HG03039 (cell line): ENCODE data around the gene CGA.
"Not testable (repeated sequence)": the region's sequence is repeated elsewhere in the genome, so short reads cannot be mapped to it uniquely, and the experiment has no call there.

ENCODE experiments used
- ATAC-seq: cut with Tn5 transposase; IDR thresholded peaks from one replicate; pipeline ENCODE4 v1.9.1; 2021; ENCODE audit warnings: mild to moderate bottlenecking, moderate library complexity; ENCODE audit not compliant: unreplicated experiment

CGA gene

DNA sequence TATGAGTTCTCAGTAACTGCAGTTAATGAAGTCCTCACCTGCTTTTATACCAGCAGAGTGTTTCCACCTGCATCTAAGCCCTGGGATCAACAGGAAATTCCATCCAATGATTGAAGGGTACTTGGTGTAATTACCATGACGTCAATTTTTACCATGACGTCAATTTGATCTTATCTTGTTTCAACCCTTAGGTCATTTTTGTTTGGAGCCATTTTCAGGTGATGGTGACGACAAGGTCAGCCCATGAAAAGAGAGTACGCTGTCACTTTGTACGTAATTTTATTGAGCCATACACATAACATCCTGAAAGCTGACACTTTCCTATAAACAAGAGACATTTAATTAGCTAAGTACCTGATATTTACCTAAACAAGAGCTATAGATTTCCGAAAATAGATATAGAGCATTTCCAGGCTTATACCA, at the start of gene CGA:
Gene CGA, minus strand, starts transcription at position 20 of the 423 bp plus-strand sequence. CDS start 6,906 bp downstream, outside the sequence.
- no peak for ATAC-seq

DNA sequence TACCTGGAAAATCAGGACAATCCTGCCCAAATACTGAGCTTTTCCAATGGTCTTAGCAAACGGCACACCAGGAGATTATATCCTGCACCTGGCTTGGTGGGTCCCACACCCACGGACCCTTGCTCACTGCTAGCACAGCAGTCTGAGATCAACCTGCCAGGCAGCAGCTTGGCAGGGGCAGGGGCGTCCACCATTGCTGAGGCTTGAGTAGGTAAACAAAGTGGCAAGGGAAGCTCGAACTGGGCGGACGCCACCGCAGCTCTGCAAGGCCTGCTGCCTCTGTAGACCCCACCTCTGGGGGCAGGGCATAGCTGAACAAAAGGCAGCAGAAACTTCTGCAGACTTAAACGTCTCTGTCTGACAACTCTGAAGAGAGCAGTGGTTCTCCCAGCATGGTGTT, 45.0 kb upstream of the CGA start:
- not testable (repeated sequence) for ATAC-seq

DNA sequence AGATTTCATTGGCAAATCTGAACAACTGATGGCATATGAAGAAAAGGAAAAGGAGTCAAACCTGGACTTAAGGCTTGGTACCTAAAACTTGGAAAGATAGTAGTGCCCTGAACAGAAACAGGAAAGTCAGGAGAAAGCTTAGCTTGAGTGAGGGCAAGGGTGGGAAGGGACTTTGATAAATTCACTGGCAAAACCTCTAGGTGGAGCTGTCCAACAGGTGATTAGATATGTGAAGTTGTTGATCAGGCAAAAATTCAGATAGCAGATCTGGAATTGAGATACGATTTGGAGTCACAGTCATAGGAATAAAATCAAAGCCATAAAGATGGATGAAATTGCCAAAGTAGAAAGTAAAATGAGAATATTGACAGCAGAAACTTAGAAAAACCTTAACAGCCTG, 44.3 kb upstream of the CGA start:
- peak; percentile 64 for ATAC-seq

DNA sequence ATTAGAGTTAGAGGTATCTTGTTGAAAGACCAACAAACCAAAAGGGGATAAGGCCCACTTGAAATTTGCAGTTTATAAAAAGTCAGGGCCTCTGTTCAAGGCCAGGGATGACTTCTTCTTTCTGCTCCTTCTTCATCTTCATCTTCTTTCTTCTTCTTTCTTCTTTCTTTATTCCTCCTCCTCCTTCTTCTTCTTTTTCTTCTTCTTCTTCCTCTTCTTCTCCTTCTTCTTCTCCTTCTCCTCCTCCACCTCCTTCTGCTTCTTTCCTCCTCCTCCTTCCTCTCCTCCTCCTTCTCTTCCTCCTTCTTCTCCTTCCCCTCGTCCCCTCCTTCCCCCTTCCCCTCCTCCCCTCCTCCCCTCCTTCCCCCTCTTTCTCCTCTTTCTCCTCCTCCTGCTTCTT, 42.1 kb upstream of the CGA start:
- ATAC-seq = no peak

DNA sequence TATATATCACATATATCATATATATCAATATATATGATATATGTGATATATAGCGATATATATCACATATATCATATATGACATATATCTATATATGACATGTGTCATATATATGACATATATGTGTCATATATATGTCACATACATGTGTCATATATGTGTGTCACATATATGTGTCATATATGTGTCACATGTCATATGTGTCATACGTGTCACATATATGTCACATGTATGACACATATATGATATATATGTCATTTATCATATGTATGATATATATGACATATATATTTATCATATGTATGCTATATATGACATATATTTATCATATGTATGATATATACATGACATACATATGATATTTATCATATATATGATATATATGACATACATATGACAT, 32.8 kb upstream of the CGA start:
- no peak for ATAC-seq

DNA sequence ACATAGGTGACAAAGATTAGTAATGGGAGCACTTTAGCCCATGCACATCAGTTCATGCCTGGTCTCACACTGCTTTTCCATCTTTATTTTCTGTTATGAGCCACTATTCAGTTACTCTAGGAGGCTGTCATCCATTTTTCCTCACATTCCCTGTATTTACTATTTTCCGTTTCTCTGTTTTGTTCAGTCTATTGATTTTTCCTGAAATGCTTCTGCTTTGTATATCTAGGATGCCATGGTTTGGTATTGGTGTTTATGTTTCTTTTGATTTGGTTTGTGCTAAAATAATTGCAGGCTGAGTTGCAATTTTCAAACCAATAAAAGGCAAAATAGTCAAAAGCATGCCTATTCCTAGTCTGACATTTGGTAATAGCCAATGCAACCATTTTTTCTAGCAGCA, 31.6 kb upstream of the CGA start:
- ATAC-seq = no peak

DNA sequence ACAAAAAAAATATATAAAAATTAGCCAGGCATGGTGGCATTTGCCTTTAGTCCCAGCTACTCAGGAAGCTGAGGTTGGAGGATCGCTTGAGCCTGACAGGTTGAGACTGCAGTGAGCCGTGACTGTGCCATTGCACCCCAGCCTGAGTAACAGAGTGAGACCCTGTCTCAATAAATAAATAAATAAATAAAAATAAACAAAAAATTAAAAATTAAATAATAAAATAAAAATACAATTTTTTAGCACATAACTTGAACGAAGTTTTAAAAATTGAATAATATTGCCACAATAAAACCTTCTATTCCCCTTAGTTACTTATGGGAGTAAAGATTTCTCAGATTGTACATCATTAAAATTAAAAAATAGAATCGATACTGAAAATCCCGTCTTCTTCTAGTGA, 29.2 kb upstream of the CGA start:
- no peak for ATAC-seq

DNA sequence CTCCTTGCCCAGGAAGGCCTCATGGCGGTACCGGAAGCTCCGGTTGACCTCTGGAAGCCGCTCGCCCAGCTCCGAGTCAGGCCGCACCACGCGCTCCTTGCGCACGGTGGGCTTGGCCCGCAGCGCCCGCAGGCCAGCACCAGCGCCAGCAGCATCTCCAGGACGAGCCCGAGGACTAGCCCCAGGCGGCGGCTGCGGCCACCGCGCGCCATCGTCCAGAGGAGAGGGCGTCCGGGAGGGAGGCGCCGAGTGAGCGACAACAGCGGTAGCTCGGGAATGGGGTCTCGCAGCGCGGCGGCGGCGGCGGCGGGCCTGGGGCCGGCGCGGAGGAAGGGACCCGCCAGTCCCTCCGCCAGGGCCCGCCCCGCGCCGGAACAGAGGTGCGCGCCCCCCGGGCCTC, 27.6 kb upstream of the CGA start:
- no peak for ATAC-seq

DNA sequence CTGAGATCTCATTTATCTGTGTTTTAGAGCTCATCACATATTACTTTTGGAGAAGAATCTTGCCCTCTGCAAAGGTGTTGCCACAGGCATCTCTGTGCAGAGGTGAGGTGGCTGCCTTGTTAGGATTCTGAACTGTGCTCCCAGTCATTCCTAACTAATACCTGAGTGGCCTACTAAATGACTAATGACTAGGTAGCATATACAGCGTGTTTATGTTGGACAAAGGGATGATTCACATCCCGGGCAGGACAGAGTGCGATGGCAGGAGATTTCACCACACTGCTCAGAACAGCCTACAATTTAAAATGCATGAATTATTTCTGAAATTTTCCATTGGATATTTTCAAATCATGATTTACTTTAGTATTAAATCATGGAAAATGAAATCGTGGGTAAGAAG, 23.1 kb upstream of the CGA start:
- ATAC-seq = no peak

DNA sequence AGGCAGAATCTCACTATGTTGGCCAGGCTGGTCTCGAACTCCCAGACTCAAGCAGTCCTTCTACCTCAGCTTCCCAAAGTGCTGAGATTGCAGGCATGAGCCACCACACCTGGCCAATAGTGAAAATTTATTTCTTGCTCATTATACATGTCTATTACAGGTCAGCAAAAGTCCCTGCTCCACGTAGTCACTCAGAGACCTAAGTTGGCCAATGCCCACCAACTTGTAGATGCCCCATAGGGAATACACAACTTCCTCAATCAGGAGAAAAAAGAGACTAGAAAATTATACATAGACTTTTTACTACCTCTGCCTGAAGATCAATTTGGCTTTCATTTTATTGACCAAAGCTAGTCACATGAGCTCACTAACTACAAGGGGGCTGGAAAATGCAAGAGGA, 22.0 kb upstream of the CGA start:
- ATAC-seq = no peak

DNA sequence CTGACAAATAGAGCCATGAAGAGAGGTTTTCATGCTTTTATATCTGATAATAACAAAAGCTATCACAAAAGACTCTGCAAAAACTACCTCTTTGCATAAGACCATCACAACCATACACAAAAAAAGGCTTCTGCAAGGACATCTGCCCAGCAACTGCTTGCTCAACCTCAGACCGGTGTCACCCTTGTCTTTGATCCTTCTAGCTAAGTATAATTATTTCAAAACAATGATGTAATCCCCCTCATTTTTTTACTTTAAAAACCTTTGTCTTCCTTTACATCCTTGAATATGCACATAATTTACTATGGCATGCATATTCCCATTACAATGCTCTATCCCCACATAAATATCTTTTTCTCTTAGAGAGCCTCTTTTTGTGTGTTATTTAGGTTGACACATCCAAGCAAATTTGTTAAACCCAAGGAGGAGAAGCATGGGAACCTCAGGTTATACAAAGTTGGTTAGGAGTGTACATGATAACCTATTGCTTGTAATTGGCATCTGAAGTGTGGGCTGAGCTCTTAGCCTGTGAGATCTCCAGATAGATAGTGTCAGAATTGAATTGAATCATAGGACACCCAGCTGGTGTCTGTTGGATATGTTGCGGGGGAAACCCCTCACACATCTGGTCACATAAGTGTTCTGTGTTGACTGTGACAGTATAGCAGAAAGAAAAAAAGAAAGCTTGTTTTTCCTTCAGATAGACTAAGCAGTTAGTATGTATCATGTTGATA, 20.7 kb upstream of the CGA start:
- peak; percentile 94 for ATAC-seq

DNA sequence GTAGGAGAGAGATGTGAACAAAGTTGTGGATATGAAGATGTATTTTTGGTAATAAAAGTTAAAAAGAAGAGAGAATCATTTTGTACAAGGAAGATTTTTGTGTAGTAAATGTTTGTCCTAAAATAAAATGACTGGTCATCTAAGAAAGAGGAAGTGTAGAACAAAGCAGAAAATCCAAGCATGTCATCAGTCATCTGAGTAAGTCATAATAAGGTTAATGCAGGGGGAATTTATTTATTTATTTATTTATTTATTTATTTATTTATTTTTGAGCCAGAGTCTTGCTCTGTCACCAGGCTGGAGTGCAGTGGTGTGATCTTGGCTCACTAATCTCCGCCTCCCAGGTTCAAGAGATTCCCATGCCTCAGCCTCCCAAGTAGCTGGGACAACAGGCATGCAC, 15.7 kb upstream of the CGA start:
- ATAC-seq = no peak

DNA sequence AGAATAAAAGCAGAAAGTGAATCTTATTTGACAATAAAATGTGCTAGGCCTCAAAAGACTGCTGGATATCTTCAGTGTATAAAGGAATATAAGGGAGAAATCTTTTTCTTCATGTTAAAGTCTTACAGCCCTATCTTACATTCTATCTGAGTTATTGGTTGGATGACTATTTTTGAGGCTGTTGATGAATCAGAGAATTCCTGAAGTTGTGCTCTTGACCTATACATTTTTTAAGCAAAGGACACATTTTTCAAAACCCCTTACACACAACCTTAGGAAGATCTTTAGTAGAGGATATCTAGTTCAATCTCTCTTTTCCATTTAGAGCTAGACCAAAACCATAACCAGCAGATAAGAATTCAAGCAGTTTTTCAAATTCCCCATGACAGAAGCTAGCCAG, 10.9 kb upstream of the CGA start:
- ATAC-seq = no peak

DNA sequence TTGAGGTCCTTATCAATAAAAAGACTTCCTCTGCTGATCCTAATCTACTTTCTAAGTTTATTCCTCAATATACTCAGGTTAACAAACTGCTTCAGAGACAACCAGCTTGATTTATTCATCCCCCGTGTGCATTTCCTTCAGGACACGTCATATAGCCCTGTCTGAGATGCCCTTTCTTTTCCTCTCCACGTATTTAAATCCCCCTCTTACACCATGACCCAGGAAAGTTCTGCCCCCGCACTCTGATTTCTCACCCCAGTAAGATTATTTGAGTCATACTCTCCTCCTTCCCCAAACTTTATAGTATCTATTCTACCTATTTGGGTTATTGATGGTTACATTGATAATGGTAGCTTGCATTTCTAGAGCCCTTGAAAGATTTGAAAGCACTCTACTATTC, 9.8 kb upstream of the CGA start:
- ATAC-seq = no peak

DNA sequence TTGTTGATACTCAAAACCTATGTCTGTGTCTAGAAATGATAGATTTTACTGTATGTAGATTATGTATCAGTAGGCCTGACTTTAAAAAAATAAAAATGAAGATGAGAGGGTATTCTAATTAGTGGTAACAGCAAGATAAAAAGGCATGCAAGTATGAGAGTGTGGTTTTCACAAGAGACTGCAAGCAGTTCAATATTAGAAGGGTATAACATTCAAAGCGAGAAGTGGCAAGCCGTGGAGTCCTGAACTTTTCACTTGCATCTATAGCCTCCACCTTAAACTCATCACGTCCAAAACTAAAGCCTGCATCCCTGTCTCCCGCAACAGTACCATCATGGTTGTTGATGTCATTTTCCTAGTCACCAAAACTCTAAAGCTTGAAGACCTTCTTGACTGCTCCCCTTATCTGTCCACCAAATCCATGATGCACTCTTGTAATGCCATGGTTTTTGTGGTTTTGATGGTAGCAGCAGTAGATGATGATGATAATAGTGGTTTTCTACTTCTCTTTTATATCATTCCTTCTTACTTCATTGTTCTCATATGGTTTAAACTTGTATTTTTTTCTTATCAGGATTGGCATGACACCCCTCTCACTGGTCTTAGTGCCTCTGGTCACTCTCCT, 9.2 kb upstream of the CGA start:
- ATAC-seq = no peak

DNA sequence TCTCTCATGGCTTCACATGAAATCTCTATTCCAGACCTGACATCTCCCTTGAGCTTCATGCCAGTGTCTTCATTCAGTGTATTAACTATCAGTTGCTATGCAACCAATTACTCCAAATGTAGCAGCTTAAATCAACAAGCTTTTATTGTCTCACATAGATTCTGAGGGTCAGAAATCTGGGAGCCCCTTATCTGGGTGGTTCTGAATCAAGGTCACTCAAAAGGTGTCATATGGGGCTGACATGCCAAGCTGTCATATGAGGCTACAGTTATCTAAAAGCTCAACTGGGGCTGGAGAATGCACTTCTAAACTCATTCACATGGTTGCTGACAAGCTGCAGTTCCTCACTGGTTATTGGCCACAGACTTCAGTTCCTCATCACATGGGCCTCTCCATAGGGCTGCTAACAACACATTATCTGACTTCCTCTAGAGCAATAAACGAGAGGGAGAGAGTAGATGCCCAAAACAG, 7.3 kb upstream of the CGA start:
- ATAC-seq = no peak

DNA sequence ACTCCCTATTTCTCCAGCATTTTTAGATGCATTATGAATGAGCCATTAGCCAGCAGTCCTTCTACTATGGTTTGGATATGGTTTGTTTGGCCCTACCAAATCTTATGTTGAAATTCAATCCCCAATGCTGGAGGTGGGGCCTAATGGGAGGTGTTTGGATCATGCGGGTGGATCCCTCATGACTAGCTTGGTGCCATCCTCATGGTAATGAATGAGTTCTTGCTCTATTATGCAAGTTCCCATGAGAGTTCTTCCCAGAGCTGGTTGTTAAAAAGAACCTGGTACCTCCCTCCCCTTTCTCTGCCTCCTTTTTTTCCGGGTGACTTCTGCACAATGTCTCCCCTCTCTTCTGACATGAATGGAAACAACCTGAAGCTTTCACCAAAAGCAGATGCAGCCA, 6.2 kb upstream of the CGA start:
- ATAC-seq = no peak

DNA sequence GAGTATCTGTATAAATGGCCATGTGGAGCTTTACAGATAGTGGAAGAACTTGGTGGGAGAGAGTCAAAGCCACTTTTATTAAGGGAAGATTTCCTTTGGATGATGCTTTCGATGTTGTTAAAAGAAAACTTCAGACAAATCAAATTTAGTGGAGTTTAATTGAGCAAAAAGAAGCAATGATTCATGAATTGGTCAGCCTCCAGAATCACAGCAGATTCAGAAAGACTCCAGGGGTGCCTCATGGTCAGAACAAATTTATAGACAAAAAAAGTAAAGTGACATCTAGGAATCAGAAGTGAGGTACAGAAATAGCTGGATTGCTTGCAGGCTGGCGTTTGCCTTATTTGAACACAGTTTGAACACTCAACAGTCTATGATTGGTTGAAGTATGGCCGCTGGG, 5.3 kb upstream of the CGA start:
- no peak for ATAC-seq

DNA sequence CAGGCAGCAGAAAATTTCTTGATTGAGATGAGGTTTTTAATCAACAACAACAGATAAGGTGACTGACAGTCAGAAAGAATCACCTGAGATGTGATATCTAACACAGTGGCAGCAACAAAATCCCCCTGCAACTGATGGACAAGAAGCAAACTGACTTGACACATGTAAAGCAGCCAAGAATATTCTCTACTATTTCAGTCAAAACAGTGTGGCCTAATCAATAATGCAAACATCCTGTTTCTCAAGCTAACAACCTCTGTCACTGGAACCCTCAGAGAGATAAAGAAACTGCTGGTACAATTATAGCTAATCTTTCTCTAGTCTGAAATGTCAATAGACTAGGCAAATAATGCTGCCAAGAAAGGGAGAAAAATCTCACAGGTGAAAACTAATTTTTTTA, 4.6 kb upstream of the CGA start:
- ATAC-seq = no peak

DNA sequence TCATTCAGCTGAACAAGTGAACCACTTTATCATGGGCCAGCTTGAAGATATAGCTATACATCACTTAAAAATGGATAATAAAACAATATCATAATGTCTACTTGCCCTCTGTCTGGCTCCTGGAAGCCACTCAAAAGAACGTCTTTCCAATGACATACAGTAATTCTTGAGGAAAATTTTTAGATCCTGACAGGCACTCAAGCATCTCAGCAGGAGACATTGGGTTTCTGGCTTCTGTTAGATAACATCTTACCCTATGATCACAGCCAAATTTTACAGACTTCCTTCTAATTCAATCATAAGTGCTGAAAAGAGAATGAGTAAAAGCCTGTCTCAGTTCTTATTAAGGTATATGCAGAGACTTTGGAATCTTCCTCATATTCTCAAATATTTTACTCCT, 330 bp downstream of the CGA start:
- no peak for ATAC-seq

DNA sequence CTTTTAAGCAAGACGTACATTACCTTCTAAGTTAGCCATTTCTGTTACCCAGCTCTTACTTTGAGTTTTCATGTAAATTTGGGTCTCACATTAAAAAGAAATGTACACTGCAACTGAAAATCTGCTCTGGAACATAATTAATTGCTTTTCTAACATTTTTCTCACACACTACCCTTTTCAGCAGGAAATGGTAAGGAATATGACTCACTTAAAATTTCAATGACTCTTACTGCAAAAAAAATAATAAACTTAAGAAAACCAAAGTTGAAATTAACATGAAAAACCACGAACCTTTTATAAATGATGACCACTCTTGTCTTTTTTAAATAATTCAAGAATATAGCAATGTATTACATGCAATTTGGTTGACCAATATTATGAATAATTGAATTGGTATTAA, 1.3 kb downstream of the CGA start:
- no peak for ATAC-seq

DNA sequence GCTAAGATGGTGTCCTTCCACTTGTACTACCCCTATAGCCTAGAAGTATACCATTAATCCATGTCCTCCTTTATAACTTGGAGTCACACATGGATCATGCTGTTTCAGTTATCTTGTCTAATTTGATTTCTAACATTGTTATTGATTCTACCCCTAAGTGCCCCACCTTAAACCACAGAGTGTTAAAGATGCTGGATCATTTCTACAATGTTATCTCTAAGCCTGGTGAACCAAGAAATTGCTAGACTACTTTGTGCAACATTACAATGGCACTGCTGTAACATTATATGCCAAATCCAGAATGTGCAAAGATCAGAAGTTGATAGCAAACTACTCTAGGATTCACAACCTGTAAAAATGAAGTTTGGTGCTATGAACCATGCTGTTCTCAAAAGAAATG, 1.7 kb downstream of the CGA start:
- no peak for ATAC-seq

DNA sequence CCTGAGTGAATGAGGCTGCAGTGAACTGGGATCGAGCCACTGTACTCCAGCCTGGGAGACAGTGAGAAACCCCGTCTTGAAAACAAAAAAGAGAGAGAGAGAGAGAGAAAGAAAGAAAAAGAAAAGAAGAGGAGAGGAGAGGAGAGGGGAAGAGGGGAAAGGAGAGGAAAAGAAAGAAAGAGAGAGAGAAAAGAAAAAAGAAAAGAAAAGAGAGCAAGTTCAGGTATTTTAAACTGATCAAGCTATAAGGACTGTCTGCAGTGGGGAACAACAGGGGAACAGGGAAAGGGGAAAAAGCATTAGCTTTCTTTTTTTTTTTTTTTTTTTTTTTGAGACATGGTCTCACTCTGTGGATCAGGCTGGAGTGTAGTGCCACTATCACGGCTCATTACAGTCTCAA, 2.5 kb downstream of the CGA start:
- ATAC-seq = no peak
